Epithelial cell of prostate (primary cell): ENCODE measurements around the gene SLC48A1.
A peak's percentile ranks its signal among the peaks of the same experiment; 100 is the strongest.

Source experiments
- DNase-seq: peaks from one replicate; pipeline ENCODE4 v3.0.0-alpha.2; 2011; ENCODE audit warnings: low read depth, low spot score
- H3K27ac ChIP-seq: fragments of 450-650 bp; 2 replicates; pipeline ENCODE4 v1.5.1; 2017; ENCODE audit warnings: mild to moderate bottlenecking

SLC48A1 gene

DNA sequence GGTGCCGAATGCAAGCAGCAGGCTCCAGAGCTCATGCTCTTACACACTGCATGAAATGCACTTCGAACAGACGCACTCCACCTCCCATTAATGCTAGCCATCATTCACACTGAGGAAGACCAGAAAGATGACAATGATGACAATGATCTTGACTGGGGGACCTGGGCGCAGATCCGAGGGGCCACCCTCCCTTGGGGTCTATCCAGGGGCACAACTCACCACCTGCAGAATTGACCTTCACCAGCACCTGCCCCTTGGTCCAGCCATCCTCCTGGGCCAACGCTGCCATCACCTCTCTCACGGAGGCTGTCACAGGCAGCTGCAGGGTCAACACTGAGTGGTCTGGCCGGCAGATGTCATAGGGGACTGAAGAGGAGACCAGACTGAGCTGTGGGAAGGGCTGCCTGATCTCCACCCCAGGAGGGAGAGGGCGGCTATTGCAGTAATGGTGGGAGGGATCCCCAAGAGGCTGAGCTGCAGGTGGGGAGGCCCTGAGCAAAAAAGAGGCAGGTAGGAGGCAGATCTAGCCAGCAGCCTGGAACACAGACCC is 29.7 kb upstream of the SLC48A1 start:
- DNase-seq = no peak

DNA sequence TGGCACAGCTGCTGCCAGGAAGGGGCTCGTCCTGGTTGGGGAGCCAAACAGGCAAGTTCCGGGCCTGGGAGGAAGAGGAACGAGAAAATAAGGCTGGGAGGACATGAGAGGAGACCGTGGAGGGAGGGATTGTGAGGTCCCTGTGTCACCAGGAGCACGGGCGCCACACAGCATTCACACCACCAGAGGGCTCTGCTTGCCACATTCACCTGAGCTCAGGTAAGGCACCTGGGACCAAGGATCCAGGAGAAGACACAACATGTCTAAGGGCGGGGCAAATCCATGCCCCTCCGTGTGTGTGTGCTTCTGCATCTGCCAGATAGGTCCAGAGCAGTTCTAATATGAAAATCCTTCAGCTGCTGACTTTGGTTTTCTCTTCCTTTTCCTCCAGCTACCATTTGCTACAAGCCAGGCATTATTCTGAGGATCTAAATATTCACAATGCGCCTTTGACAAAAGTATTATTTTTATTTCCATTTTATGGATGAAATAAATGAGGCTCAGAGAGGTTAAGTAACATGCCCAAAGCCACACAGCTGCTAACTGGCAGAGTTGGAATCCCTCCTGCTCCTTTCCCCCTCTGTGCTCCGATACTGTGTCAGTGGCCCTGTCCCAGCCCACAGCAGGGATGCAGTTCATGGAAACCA is 28.9 kb upstream of the SLC48A1 start:
- H3K27ac ChIP-seq = no peak overlapping the region
- DNase-seq = no peak

More for the DNA sequence above, 29.7 kb upstream of the SLC48A1 start:
- H3K27ac ChIP-seq = no peak overlapping the region

DNA sequence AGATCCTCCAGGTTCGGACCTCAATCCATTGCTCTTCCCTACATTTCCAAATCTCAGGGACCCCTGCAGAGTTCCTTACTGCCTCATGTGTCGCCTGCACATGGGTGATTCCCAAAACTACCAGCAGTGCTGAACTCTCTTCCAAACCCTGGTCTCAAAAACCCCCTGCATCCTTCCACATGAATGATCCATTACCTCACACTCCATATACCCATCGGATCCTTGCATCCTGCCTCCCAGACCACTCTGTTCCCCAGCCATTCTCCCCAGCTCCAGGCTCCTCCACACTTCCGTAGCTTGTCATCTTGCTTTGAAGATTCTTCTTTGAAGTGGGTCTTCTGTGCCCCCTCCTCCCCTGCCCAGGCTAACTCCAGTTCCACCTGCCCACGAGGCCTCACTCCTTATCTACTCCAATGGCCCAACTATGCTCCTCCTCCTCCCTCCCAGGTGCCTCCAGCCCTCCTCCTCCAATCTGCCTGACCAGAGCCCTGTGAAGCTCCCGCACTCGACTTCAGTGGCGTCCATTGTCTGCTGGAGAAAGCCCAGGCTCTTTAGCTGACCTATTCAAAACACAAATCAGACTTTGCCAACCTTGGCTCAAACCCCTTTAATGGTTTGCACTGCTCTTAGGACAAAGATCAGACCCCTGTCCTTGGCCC is 28.1 kb upstream of the SLC48A1 start:
- DNase-seq = no peak
- no peak overlapping the region for H3K27ac ChIP-seq

DNA sequence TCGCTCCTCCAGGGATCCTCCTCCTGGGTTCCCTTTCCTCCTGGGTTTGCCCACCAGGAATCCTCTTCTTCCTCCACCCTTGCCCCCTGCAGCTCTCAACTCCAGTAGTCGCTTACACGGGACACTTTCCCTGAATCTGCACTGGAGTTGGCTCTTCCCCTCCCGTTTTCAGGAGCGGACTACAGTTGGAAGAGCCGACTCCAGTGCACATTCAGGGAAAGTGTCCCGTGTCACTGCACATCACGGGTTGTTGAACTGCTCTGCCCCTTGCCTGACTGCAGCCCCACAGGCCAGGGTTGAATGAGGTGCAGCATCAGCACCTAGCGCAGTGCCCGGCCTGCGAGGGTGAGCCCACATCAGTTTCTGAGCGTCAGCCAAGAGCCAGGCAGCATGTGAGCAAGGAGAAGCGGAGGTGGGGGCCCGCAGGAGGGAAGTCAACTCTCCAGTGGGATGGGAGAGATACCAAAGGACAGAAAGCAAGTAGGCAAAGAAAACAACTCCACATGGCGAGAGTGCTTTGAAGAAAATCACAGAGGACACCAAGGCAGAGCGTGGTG is 27.5 kb upstream of the SLC48A1 start:
- H3K27ac ChIP-seq = no peak overlapping the region
- no peak for DNase-seq

DNA sequence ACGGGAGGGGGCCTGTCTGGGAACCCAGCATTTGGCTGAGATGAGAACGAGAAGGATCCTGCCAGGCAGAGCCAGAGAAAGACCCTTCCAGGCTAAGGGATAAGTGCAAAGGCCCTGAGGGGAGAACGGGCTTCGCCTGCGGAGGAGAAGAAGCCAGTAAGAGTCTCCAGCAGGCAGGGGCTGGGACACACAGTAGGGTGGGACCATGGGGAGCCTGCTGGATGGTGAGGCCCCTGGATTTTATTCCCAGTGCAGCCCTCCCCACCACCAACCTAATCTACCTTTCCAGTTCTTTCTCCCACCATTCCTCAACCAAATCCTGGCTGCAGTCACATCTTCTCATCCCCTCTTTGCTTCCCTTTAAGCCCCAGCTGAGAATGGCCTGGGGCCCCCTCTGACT is 27.0 kb upstream of the SLC48A1 start:
- H3K27ac ChIP-seq = no peak overlapping the region
- DNase-seq = no peak

DNA sequence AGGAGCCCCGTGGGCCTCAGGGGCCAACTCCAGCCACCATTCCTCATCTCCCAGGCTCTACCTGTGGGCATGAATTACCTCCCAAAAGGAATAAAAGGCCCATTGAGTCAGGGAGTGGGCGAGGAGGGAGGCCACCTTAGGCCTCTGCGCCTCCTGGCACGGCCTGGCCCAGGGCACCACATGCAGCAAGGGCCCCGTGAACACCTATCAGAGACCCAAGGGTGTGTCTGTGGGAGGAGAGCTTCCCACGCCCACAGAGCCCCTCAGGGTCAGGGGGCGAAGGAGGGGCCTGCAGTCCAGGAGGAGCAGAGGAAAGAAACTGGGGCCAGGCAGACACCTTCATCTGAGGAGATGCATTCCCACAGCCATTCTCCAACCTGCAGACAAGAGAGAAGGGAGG is 26.5 kb upstream of the SLC48A1 start:
- no peak for DNase-seq
- no peak overlapping the region for H3K27ac ChIP-seq

DNA sequence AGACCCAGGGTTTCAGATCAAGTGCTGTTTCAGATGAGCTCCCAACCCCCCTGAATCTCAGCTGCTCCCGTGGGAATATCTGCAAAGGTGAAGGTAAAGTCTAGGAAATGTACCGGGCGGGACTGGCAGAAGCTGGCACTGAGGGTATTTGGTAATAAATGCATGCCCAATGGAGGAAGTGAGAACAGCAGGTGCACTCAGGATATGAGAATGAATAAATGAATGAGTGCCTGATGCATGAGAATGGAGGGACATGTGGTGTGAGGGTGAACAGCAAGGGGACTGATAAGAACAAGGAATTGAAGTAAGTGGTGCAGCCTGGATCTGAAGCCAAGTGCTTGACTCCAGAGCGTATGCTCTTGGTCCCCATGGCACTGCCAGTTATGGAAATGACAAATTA is 25.9 kb upstream of the SLC48A1 start:
- no peak for DNase-seq
- no peak overlapping the region for H3K27ac ChIP-seq

DNA sequence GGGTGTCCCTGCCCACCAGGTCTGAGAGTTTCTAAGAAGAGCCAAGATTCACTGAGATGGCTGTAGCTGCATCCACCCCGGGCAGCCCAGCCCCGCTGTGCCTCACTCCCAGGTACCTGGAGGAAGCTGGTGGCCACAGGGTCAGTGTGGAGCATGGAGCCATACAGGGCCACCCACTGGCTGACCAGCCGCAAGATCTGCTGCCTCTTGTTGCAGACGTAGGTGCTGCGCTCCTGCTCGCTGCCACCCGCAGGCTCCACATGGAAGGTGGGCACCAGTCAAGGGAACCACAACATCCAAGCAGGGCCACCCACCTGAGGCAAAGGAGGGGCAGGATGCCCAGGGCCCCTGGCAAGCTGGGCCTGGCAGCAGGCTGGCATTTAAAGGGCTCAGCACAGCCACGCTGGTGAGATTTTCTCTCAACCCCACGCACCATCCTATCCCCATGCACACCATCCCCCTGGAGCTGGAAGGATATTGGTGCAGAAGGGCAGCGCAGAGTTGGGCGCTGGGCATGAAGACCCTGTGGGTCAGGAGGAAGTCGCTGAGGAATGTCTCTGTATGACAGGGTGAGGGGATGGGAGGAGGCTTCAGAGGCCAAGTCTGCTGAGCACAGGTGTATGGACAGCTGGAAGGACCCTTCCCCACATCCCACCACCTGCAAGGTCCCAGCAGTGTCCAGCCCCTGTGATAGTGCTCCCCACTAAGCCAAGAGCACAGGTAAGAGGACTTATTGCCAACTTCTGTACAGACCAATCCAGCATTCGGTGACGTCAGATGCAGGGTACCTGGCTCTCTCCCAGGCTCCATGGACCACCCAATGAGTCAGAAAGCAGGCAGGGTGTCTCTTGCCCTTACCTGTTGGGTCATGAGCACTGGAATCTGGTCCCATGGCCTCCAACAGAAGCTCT is 25.2 kb upstream of the SLC48A1 start:
- H3K27ac ChIP-seq = no peak overlapping the region
- no peak for DNase-seq

DNA sequence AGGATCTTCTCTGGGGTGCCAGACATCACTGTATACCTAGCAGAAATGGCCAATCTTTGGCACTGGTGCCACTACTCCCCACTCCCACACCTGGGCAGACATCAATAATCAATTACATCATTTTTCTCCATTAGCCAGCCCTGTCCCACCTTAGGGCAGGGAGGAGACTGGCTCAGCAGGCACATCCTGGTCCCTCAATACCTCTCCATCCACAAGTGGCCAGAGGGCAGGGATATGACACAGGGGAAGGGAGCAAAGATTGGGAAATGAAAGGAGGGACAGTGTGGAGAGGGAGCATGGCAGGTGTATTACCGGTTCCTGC is 24.6 kb upstream of the SLC48A1 start:
- H3K27ac ChIP-seq = no peak overlapping the region
- no peak for DNase-seq

DNA sequence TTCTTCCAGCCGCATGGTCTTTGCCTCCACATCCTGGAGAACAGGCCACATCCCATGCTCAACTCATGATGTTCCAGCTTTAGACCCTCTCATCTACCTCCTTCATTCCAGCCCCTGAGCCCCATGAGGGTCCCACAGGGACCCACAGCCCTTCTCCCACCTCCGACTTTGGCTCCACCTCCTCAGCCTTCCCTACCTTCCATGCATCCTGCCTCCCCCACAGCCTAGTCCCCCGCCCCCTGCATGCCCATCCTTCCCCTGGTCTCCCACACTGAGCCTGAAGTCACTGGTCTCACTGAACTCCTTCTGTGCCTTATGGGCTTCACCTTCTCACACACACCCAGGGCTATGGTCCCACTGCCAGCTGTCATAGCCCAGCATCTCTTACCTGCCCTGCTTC is 24.1 kb upstream of the SLC48A1 start:
- no peak overlapping the region for H3K27ac ChIP-seq
- no peak for DNase-seq

DNA sequence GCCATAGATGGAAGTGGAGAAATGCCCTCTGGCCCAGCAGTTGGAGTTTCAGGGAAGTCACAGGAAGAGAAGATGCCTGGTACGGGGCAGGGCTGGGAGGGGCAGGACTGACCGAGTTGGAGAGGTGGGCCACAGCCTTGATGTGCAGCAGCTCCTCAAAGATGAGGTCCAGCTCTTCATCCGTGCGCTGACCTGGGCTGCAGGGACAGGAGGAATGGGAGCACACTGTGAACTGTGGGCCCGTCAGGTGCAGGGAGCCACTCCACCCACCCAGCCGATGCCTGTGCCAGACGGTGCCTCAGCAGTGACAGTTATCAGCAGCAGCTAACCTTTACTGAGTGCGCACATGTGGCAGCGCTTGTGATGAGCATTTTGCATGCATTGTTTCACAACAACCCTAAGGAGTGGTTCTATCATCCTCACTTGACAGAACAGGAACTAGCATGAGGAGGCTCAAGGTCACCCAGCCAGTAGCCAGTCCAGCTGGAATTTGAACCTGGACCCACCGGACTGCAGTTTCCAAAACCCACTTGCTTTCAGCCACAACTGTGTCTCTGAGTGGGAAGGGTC is 22.7 kb upstream of the SLC48A1 start:
- DNase-seq = no peak
- no peak overlapping the region for H3K27ac ChIP-seq

DNA sequence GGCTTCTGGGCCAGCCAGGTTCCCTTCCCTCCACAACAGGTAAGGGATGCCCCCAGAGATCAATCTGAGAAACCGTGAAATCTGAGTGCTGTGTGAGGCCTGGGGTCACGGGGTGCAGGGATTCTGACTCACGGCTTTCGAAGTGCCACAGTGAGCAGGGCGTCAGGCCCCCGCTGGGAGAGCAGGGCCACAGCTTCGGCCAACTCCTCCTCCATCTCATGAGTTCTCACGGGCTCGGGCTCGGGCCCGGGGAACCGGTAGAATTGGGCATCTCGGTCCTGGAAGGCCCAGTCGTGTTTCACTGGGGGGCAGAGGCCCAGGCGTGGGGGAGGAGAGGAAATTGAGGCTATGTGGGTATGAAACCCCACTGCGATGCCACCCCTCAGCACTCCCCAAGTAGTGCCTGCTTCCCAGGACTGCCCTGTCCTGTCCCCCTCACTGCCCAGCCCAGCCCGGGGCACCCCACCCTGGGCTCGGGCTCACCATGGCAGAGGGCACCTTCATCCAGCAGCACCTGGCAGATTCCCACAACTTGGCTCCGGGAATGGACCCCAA is 22.0 kb upstream of the SLC48A1 start:
- DNase-seq = no peak
- H3K27ac ChIP-seq = peak overlapping the region; percentile 100

DNA sequence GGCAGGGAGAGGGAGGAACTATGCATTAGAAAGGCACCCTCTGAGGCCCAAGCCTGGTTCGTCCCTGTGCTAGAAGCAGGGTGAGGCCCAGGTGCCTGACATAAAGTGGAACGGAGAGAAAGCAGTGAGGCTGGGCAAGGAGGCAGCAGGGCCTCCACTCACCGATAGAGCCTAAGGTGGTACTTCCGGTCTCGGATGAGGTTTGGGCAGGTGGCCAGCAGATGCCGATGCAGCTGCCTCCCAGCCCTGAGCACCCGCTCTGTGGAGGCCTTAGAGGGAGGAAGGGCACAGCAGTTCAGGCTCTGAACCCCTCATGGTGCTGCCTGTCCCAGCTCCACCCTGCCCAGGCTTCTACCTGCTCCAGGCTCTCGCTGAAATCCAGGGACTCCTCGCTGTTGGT is 21.5 kb upstream of the SLC48A1 start:
- DNase-seq = no peak
- H3K27ac ChIP-seq = peak overlapping the region; percentile 100

DNA sequence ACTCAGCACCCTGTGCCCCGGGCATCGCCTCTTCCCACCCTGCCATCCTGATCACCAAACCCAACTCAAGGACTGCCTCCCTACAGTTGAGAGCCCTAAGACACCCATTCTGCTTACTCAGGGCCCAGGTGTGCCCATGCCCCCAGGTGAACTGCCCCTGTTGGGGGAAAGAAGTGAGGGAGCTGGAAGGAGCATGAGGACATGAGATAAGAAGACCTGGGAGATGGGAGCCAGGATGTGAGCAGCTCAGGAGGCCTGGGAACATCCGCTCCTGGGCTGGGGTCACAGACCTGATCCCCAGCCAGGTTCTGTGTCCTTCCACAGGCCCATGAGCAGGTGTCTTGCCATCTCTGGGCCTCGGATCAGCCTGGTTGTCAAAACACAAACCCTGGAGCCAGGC is 20.9 kb upstream of the SLC48A1 start:
- H3K27ac ChIP-seq = peak overlapping the region; percentile 100
- no peak for DNase-seq

DNA sequence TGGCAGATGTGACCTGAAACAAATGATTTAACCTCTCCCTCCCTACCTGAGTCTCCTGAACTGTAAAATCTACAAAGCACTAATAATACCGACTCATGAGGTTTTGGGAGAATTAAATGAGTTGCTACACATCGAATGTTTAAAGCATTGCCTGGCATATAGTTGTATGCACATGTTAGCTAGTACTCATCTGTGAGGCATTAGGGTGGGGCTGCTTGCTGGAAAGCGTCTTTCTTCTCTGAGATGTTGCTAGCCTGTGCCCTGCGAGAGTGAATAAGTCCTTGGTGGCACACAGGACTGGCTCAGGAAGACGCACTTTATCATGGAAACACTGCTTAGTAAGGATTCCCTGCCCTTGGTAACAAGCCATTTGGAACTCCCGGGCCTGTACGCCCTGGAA is 20.5 kb upstream of the SLC48A1 start:
- peak overlapping the region; percentile 100 for H3K27ac ChIP-seq
- DNase-seq = peak; percentile 80

DNA sequence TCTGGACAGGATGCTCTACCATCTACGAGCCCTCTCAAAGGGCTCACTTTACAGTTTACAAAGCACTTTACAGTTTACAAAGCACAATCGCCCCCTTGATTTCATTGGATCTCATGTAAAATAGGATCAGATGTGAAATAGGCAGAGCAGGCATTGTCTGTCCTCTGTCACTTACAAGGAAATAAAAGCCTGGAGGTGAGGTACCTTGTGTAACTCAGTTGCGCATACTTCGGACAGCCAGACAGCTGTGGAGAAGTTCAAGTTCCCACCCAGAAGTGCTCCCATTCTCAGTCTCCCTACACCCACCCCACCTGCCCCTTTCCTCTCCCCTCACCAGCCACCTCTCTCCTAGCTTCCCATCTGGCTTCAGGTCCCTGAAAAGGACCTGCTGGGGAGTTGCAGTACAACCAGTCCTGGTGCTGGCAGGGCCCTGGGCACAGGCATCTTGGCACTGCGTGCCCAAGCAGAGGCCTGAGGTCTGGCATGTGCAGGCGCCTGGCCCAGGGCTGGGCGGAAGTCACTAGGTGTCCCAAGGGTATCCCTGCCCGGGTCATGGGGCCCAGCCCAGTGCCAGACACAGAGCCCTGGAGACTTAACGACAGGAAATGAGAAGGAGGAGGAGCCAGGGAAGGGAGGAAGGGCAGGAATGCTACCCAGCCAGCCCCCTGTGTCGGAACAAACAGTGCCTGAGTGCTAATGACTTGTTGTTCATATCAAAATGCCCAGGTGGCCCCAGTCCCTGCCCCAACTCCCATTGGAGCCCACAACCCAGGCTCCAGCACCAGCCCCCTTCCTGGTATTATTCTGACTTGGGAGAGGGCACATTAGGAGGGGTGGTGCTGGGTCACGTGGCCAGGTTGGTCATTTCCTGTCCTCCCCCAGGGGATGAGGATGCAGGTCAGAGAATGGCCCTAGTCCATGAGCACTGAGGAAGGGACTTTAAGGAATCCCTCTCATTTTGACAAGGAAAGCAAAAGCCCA is 19.7 kb upstream of the SLC48A1 start:
- DNase-seq = no peak
- H3K27ac ChIP-seq = peak overlapping the region; percentile 100

DNA sequence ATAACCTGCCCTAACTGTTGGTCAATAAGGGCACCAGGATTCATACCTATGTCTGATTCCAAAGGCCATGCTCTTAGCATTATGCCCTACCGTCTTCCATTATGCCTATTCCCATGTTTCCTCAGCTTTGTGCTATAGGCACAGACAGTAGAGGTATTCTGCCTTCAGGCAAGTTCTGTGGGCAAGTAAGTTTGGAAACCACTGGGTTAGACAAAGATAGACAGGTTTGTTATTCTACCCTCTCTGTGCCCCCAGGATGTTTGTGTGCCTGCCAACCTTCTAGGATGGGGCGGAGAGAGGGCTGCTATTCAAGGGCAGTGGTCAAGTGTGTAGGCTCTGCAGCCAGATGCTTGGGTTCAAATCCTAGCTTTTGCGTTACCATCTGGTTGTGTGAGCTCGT is 18.9 kb upstream of the SLC48A1 start:
- peak overlapping the region; percentile 100 for H3K27ac ChIP-seq
- no peak for DNase-seq

DNA sequence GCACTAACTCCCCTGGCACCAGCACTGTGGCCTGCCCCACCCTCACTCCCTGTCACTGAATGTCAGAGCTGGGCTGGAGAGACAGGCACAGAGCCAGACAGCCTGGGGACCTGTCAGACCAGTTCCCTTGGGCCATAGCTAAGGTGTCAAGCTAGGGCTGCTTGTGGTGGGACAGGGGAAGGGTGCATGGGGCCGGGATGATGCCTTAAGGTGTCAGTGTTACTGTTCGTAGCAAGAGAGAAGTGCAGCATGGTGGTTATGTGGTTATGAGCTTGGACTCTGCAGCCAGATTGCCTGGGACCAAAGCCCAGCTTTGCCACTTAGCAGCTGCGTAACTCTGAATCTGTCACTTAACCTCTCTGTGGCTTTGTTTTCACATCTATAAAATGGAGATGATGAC is 18.2 kb upstream of the SLC48A1 start:
- peak overlapping the region; percentile 100 for H3K27ac ChIP-seq
- DNase-seq = no peak
